GM21786 (cell line): ENCODE measurements around the gene CFL1.

Experiments
- ATAC-seq: cut with Tn5 transposase; IDR thresholded peaks from one replicate; pipeline ENCODE4 v1.9.1; 2021; ENCODE audit not compliant: unreplicated experiment

The CFL1 gene

DNA sequence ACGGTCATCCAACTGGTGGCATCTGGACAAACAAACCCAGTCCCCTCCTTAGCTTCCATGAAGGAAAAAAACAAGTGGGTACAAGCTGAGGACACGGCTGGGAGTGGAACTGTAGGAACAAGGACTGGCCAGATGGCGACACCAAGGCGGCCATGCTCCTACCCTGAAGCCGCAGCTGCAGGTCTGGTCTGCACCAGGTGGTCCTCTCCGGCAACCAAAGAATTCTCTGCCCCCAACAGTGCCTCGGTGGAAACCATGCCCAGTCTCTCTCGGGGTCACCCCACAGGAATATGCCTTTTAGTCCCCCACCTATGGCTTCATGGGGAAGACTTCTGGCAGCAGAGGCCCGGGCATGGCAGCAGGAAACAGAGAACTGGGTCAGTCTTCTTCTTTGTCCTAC lies 48.5 kb downstream of the CFL1 start:
- ATAC-seq, result no peak

DNA sequence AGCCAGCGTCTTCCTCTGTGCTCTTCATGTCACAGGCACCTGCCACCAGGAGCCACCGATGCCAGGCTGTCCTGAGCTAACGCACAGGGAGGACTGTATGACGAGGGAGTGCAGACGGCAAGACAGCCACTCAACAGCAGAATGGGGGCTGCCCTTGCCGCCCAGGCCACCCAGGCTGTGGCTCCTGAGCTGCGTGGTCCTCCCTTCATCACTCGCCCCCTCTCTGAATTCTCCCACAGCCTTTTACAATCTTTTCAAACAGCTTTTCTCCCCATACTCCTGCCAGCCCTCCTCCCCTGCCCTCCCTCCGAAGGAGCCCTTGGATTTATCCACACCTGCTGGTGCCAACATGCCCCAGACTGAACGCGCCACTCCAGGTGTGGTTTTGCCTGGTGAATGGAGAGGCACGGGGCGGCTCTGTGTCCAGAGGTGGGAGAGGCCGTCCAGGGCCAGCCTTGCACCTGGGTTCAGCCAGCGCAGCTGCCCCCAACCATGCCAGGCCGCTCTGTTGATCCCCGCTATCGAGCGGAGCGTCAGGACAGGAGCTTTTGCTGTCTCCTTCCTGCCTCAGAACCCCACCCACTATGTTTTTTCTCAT lies 49.1 kb downstream of the CFL1 start:
- ATAC-seq, result no peak

DNA sequence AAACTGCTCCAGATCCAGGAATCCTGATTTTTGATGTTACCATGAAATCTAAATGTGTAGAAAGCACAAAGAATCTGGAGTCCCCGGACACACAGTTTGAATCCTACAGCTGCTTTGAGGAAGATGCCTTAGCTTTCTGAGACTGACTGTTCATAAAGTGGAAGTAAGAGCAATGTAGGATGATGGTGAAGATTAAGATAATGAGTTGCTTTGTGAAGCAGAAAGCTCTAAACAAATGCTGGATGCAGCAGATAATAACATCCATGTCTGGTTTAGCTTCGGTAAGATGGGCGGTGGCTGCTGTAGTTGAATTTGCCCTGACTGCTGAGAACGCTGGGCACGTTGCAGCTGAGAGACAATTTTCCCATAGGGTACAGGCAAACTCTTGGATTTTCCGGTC lies 51.0 kb downstream of the CFL1 start:
- no peak for ATAC-seq
